ENCODE data around the gene SIAH2. TPM values are rescaled to one million over a fixed set of nuclear protein-coding genes. Genes with fewer than 3 reads are reported as not detected.

Gene SIAH2
- total RNA-seq, 1 experiment from 2014 or later, result 17.1 TPM

GRCh38 chr3:150805354-150805753, 42.4 kb upstream of the SIAH2 start:
- DNase-seq (ENCODE audit: low spot score), result no peak
- Mint-ChIP-seq H3K27me3 (ENCODE audit: low read depth) (peaks cover 45% of the 10 kb centered on the region), H3K4me3 (no peak overlapping the region), H3K27ac (no peak overlapping the region), H3K9me3 (peaks cover 9% of the 10 kb centered on the region), H3K4me1 (peaks cover 47% of the 10 kb centered on the region), H3K36me3 (peaks cover 7% of the 10 kb centered on the region; the same call in 1 of the 2 replicates)
- POLR2A ChIA-PET, result no interaction called here
- no peak for ATAC-seq
- CTCF ChIA-PET, result interaction anchor here (1.1 to 3.4 kb wide), 3 partner anchors 17 to 59 kb away, joined by 3 to 17 read pairs (median 4); partner anchors contain the start of gene SIAH2
- TF ChIP-seq, protein P1, sequence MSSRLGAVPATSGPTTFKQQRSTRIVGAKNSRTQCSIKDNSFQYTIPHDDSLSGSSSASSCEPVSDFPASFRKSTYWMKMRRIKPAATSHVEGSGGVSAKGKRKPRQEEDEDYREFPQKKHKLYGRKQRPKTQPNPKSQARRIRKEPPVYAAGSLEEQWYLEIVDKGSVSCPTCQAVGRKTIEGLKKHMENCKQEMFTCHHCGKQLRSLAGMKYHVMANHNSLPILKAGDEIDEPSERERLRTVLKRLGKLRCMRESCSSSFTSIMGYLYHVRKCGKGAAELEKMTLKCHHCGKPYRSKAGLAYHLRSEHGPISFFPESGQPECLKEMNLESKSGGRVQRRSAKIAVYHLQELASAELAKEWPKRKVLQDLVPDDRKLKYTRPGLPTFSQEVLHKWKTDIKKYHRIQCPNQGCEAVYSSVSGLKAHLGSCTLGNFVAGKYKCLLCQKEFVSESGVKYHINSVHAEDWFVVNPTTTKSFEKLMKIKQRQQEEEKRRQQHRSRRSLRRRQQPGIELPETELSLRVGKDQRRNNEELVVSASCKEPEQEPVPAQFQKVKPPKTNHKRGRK (CRISPR knock-in tag; IDR thresholded peaks at IDR 0.05; ENCODE audit: borderline replicate concordance), result no peak
- TF ChIP-seq ZNF263 (CRISPR knock-in tag; IDR thresholded peaks at IDR 0.05; ENCODE audit: low read depth) (no peak), ZNF425 (CRISPR knock-in tag; conservative IDR thresholded peaks at IDR 0.05) (no peak), MYBL2 (CRISPR knock-in tag; IDR thresholded peaks at IDR 0.05) (no peak), NFATC4 (CRISPR knock-in tag; IDR thresholded peaks at IDR 0.05) (no peak), FOXJ3 (CRISPR knock-in tag; IDR thresholded peaks at IDR 0.05; ENCODE audit: borderline replicate concordance) (no peak), NFE2L1 (CRISPR knock-in tag; IDR thresholded peaks at IDR 0.05) (no peak), JUN (CRISPR knock-in tag; IDR thresholded peaks at IDR 0.05) (no peak), JAZF1 (CRISPR knock-in tag; IDR thresholded peaks at IDR 0.05) (no peak), ZBTB43 (CRISPR knock-in tag; IDR thresholded peaks at IDR 0.05) (no peak), ARID4B (CRISPR knock-in tag; IDR thresholded peaks at IDR 0.05; ENCODE audit: borderline replicate concordance) (no peak)
- TF ChIP-seq, protein P2, sequence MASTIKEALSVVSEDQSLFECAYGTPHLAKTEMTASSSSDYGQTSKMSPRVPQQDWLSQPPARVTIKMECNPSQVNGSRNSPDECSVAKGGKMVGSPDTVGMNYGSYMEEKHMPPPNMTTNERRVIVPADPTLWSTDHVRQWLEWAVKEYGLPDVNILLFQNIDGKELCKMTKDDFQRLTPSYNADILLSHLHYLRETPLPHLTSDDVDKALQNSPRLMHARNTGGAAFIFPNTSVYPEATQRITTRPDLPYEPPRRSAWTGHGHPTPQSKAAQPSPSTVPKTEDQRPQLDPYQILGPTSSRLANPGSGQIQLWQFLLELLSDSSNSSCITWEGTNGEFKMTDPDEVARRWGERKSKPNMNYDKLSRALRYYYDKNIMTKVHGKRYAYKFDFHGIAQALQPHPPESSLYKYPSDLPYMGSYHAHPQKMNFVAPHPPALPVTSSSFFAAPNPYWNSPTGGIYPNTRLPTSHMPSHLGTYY (CRISPR knock-in tag; IDR thresholded peaks at IDR 0.05), result no peak

- Mint-ChIP-seq H3K4me1 (peaks cover 50% of the 10 kb centered on the region), H3K27me3 (ENCODE audit: low read depth) (peaks cover 35% of the 10 kb centered on the region), H3K4me3 (no peak overlapping the region), H3K36me3 (peaks cover 7% of the 10 kb centered on the region; the same call in 1 of the 2 replicates), H3K27ac (no peak overlapping the region), H3K9me3 (peaks cover 4% of the 10 kb centered on the region)
- ChIA-PET POLR2A (no interaction called here), CTCF (interaction anchor here (0.9 to 3.4 kb wide), 6 partner anchors 12 to 348 kb away, joined by 3 to 17 read pairs (median 6); no protein-coding TSS in a partner anchor)
- no peak for ATAC-seq
- DNase-seq (ENCODE audit: low spot score), result no peak
- TF ChIP-seq, protein P3, sequence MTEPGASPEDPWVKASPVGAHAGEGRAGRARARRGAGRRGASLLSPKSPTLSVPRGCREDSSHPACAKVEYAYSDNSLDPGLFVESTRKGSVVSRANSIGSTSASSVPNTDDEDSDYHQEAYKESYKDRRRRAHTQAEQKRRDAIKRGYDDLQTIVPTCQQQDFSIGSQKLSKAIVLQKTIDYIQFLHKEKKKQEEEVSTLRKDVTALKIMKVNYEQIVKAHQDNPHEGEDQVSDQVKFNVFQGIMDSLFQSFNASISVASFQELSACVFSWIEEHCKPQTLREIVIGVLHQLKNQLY (CRISPR knock-in tag; IDR thresholded peaks at IDR 0.05), result no peak
- TF ChIP-seq RELA (CRISPR knock-in tag; IDR thresholded peaks at IDR 0.05; ENCODE audit: borderline replicate concordance), result no peak
- no peak for TF ChIP-seq GTF2I (CRISPR knock-in tag; conservative IDR thresholded peaks at IDR 0.05)
- TF ChIP-seq, protein P4, sequence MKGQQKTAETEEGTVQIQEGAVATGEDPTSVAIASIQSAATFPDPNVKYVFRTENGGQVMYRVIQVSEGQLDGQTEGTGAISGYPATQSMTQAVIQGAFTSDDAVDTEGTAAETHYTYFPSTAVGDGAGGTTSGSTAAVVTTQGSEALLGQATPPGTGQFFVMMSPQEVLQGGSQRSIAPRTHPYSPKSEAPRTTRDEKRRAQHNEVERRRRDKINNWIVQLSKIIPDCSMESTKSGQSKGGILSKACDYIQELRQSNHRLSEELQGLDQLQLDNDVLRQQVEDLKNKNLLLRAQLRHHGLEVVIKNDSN (CRISPR knock-in tag; IDR thresholded peaks at IDR 0.05), result no peak
- TF ChIP-seq, protein P5, sequence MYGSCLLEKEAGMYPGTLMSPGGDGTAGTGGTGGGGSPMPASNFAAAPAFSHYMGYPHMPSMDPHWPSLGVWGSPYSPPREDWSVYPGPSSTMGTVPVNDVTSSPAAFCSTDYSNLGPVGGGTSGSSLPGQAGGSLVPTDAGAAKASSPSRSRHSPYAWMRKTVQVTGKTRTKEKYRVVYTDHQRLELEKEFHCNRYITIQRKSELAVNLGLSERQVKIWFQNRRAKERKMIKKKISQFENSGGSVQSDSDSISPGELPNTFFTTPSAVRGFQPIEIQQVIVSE (CRISPR knock-in tag; IDR thresholded peaks at IDR 0.05; ENCODE audit: borderline replicate concordance), result no peak
- TF ChIP-seq ZNF396 (CRISPR knock-in tag; IDR thresholded peaks at IDR 0.05; ENCODE audit: borderline replicate concordance), result no peak
- TF ChIP-seq GABPB1 (CRISPR knock-in tag; IDR thresholded peaks at IDR 0.05), result no peak
- no peak for TF ChIP-seq HMGA2 (CRISPR knock-in tag; IDR thresholded peaks at IDR 0.05)
These were observed 40.5 kb upstream of the SIAH2 start for GRCh38 chr3:150803440-150803985.

All from WTC11 (cell line).